Neural progenitor cell (in vitro differentiated cells): ENCODE results near the gene LMCD1.

ENCODE experiments used
- EZH2 ChIP-seq: fragments of 200-600 bp; sonication (generic); IDR thresholded peaks from 2 replicates; pipeline ENCODE4 v1.6.1; 2017; ENCODE audit warnings: antibody characterized with exemption, mild to moderate bottlenecking, moderate library complexity
- TF ChIP-seq, protein P1 (sequence below): fragments of 200-600 bp; sonication (generic); IDR thresholded peaks from 2 replicates; pipeline ENCODE4 v1.5.1; 2017; ENCODE audit warnings: antibody characterized with exemption, mild to moderate bottlenecking

DNA sequence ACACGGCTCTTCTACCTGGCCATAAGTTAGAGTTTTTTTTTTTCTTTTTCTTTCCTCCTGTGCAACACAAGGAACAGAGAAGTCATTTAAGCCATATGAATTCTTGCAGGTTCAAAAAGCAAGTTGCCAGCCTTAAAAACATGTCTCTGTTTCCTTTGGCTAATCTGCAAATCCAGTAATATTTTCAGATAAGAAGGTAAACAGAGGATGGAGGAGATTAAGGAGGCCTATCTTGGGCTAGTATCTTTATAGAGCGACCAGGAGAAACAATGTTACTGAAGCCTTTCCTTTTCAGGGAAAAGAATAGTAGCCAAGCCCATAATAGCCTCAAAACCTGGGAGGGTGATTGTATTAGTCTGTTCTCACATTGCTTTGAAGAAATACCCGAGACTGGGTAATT lies 20.9 kb upstream of the LMCD1 start:
- no peak for TF ChIP-seq EZH2
- TF ChIP-seq, protein P1, sequence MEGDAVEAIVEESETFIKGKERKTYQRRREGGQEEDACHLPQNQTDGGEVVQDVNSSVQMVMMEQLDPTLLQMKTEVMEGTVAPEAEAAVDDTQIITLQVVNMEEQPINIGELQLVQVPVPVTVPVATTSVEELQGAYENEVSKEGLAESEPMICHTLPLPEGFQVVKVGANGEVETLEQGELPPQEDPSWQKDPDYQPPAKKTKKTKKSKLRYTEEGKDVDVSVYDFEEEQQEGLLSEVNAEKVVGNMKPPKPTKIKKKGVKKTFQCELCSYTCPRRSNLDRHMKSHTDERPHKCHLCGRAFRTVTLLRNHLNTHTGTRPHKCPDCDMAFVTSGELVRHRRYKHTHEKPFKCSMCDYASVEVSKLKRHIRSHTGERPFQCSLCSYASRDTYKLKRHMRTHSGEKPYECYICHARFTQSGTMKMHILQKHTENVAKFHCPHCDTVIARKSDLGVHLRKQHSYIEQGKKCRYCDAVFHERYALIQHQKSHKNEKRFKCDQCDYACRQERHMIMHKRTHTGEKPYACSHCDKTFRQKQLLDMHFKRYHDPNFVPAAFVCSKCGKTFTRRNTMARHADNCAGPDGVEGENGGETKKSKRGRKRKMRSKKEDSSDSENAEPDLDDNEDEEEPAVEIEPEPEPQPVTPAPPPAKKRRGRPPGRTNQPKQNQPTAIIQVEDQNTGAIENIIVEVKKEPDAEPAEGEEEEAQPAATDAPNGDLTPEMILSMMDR, result no peak
